Astrocyte of the spinal cord (primary cell): Measurements from ENCODE around the gene UVRAG.

Source experiments
- DNase-seq: peaks from one replicate; pipeline ENCODE4 v3.0.0; 2011; ENCODE audit warnings: low read depth, low spot score
- H3K4me3 ChIP-seq: 2 replicates; pipeline ENCODE4 v1.5.1; 2011; ENCODE audit warnings: low read depth, mild to moderate bottlenecking, low read length, moderate library complexity
- CTCF ChIP-seq: IDR thresholded peaks from 2 replicates; pipeline ENCODE4 v1.5.1; 2012; ENCODE audit warnings: low read depth, mild to moderate bottlenecking, low read length, inconsistent platforms
- in situ Hi-C: cut with HindIII; loops from 2 replicates; pipeline ENCODE4 v1.10.0; 2017; ENCODE audit warnings: low sequenced_read_pairs

Gene UVRAG

DNA sequence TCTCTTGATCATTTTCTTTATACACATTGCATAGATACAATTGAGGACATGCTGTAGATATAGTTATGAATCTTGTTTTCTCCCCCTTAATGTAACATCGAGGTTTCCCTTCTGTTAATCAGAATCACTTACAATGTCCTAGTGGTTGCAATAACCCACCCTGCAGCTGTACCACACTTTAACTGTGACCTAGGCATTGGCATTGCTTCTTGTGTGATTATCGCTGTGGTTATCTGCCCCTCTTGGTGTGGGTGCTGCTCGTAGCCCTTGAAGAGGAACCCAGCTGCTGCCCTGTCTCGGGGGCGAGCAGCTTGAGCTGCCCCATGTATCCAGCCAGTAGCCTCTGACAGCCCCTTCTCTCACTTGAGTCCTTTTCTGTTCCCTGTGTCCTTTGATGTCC lies 44.9 kb upstream of the UVRAG start:
- H3K4me3 ChIP-seq, result no peak overlapping the region
- in situ Hi-C loops, result no loop called here
- no peak for DNase-seq
- TF ChIP-seq CTCF, result no peak

DNA sequence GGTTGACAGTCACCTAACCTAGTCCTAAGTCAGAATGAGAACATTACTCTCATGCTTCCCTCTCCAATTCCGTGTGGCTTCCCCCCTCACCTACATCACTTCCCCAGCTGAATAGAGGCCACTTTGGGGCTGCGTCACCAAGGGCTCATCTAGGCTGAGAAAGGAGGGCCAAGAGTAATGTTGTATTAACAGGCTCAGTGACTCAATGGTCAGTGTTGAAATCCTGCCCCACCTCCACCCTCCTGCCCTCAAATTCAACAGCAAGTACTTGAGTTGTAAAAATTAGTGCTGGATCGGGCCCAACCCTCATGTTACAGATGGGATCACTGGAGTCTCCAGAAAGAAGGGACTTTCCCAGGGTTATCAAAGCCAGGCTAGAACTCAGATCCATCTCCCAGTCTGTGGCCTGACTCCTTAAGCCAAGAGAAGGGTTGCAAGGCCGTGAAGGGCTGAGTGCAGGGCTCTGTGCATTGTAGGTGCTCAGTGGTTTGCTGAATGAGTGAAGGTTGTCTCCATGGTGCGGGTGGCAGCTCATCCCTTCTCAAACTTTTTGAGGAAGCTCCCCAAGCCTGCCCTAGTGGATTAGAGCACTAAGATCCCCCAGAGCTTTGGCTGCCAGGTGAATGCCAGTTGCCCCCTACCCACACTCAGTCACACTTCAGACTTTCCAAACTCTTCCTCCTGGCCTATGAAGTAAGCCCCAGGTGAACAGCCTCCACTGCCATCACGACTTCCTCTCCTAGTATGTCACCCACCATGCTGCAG lies 43.2 kb upstream of the UVRAG start:
- DNase-seq, result peak; percentile 10
- TF ChIP-seq CTCF, result no peak
- in situ Hi-C loops, result no loop called here
- no peak overlapping the region for H3K4me3 ChIP-seq

DNA sequence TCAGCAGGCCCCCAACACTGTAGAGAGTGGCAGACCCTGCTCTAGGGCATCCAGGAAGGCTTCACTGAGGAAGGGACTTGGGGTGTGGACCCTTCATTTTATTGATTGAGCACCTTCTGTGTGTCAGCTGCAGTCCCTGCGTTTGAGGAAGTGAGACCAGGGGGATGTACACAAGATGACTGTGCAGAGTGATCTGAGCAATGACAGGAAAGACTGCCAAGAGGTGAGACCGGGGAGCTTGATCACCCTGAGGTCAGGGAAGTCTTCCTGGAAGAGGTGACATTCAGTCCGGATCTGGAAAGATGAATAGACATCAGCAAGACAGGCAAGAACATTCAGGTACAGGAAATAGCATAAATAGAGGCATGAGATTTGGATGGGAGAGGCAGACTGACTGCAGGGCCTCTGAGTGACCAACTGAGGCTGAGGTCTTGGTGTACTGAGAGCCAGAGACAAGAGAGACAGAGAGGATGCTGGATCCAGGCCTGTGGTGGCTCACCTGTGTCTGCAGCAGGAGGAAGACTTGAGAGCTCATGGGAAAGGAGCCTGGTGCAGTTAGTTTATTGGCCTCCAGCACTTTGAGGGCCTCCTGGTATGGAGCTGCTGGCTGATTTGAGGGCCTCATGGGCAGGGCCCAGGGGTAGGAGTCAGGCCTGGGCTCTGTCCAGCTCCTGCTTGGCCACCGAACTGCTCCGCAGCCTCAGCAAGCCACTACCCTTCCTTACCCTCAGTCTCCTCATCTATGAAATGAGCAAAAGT lies 41.2 kb upstream of the UVRAG start:
- no peak for DNase-seq
- TF ChIP-seq CTCF, result no peak
- in situ Hi-C loops, result no loop called here
- H3K4me3 ChIP-seq, result no peak overlapping the region

- no peak overlapping the region for H3K4me3 ChIP-seq
- DNase-seq, result no peak
- no peak for TF ChIP-seq CTCF
- in situ Hi-C loops, result no loop called here
Measured at GRCh38 chr11:75775056-75775455, 40.0 kb upstream of the UVRAG start.

- TF ChIP-seq CTCF, result no peak
- in situ Hi-C loops, result no loop called here
- no peak overlapping the region for H3K4me3 ChIP-seq
- no peak for DNase-seq
Measured at GRCh38 chr11:75776546-75776945, 38.5 kb upstream of the UVRAG start.

GRCh38 chr11:75777461-75778110 lies 37.4 kb upstream of the UVRAG start:
- in situ Hi-C loops, result no loop called here
- H3K4me3 ChIP-seq, result no peak overlapping the region
- no peak for TF ChIP-seq CTCF
- DNase-seq, result no peak
